ENCODE results near the gene MCF2L2. TPM values are rescaled to one million over a fixed set of nuclear protein-coding genes. Genes with fewer than 3 reads are reported as not detected.

The MCF2L2 gene
- total and polyA plus RNA-seq, 2 of the 13 experiments (the other 11 are each of a cell fraction or from before 2014, with no cell fraction given): not detected

- TF ChIP-seq ZNF646 (CRISPR knock-in tag; IDR thresholded peaks at IDR 0.05) (no peak), MTF2 (CRISPR knock-in tag; IDR thresholded peaks at IDR 0.05; ENCODE audit: borderline replicate concordance) (peak; percentile 95), ZBTB7B (CRISPR knock-in tag; IDR thresholded peaks at IDR 0.05) (no peak), ZNF75D (CRISPR knock-in tag; IDR thresholded peaks at IDR 0.05; ENCODE audit: borderline replicate concordance) (no peak), ZNF124 (CRISPR knock-in tag; IDR thresholded peaks at IDR 0.05) (no peak), HNRNPLL (IDR thresholded peaks at IDR 0.05; ENCODE audit: low read depth, low read length, poor library complexity, severe bottlenecking) (peak; percentile 47), RARA (CRISPR knock-in tag; IDR thresholded peaks at IDR 0.05) (no peak), ATF6 (CRISPR knock-in tag; conservative IDR thresholded peaks at IDR 0.05) (no peak), ZNF382 (CRISPR knock-in tag; IDR thresholded peaks at IDR 0.05; ENCODE audit: borderline replicate concordance) (no peak), CCAR2 (optimal IDR thresholded peaks at IDR 0.05; ENCODE audit: low read depth, low read length) (no peak)
These were observed 174.6 kb downstream of the MCF2L2 start (continued) for GRCh38 chr3:183253528-183254486.

All from HepG2 (cell line).